ENCODE measurements around the gene PLAAT1. TPM values are rescaled to one million over a fixed set of nuclear protein-coding genes. Genes with fewer than 3 reads are reported as not detected.

The PLAAT1 gene
- total RNA-seq, 6 experiments from 2014 or later = 0.31 TPM; not detected in 5

GRCh38 chr3:193314161-193314560, 73.1 kb downstream of the PLAAT1 start:
- no peaks in the 10 kb centered on the region for H3K4me1 ChIP-seq
- H3K4me3 ChIP-seq = no peak overlapping the region
- intact Hi-C loops (cut with DNase I) = no loop called here
- no peaks in the 10 kb centered on the region for H3K27me3 ChIP-seq
- no peak overlapping the region for H3K27ac ChIP-seq
- ATAC-seq (no peak), DNase-seq (no peak)
- TF ChIP-seq CTCF (IDR thresholded peaks at IDR 0.05) = no peak
- TF ChIP-seq POLR2A (IDR thresholded peaks at IDR 0.05) = no peak
- 60% methylated on average over 3 of the region's 3 CpGs for WGBS (ENCODE audit: insufficient coverage, low coverage, low lambda C conversion rate, missing lambda C conversion rate)
- no peaks in the 10 kb centered on the region for H3K9me3 ChIP-seq
- H3K36me3 ChIP-seq = no peaks in the 10 kb centered on the region

- ATAC-seq (no peak), DNase-seq (no peak)
- H3K27me3 ChIP-seq = no peaks in the 10 kb centered on the region
- TF ChIP-seq POLR2A (IDR thresholded peaks at IDR 0.05) (no peak), CTCF (IDR thresholded peaks at IDR 0.05) (no peak)
- intact Hi-C loops (cut with DNase I) = no loop called here
- 47% methylated on average over 2 of the region's 2 CpGs for WGBS (ENCODE audit: insufficient coverage, low coverage, low lambda C conversion rate, missing lambda C conversion rate)
- H3K27ac ChIP-seq = no peak overlapping the region
- H3K4me3 ChIP-seq = no peak overlapping the region
- no peaks in the 10 kb centered on the region for H3K9me3 ChIP-seq
- H3K36me3 ChIP-seq = no peaks in the 10 kb centered on the region
- no peaks in the 10 kb centered on the region for H3K4me1 ChIP-seq
Observed at GRCh38 chr3:193317682-193318300, 76.8 kb downstream of the PLAAT1 start.

Other genes with a start within 250 kb of the PLAAT1 start
- not detected for gene ATP13A5, start 137.5 kb downstream of the PLAAT1 start, total RNA-seq

Measured in right lobe of liver (tissue), 6 donors.